MM.1S (cell line): Measurements from ENCODE around the gene SPACA6.

ENCODE experiments used
- DNase-seq: peaks from one replicate; pipeline ENCODE4 v3.0.0-alpha.2; 2015
- H2AFZ ChIP-seq: fragments of 300-600 bp; sonication (generic); 2 replicates; pipeline ENCODE4 v1.6.0; 2016; ENCODE audit warnings: antibody characterized with exemption, low read length
- H3F3A ChIP-seq: fragments of 300-600 bp; sonication (generic); 2 replicates; pipeline ENCODE4 v1.6.1; 2016; ENCODE audit warnings: mild to moderate bottlenecking, antibody characterized with exemption, low read length, moderate library complexity, mixed read lengths; ENCODE audit not compliant: insufficient read depth
- H3K27ac ChIP-seq: fragments of 300-600 bp; sonication (generic); 2 replicates; pipeline ENCODE4 v1.5.1; 2016; ENCODE audit warnings: mild to moderate bottlenecking, low read length
- H3K27me3 ChIP-seq: fragments of 300-600 bp; sonication (generic); replicated peaks from 2 replicates; pipeline ENCODE4 v1.6.0; 2016; ENCODE audit warnings: low read length; ENCODE audit not compliant: insufficient read depth
- H3K36me3 ChIP-seq: fragments of 300-600 bp; sonication (generic); replicated peaks from 2 replicates; pipeline ENCODE4 v1.6.1; 2016; ENCODE audit warnings: mild to moderate bottlenecking, low read length, mixed read lengths; ENCODE audit not compliant: insufficient read depth
- H3K4me1 ChIP-seq: fragments of 300-600 bp; sonication (generic); 2 replicates; pipeline ENCODE4 v1.6.1; 2016; ENCODE audit warnings: low read length, mixed read lengths
- H3K4me2 ChIP-seq: fragments of 300-600 bp; sonication (generic); 2 replicates; pipeline ENCODE4 v1.6.0; 2016; ENCODE audit warnings: low read depth, low read length
- H3K4me3 ChIP-seq: fragments of 300-600 bp; sonication (generic); 2 replicates; pipeline ENCODE4 v1.5.1; 2016; ENCODE audit warnings: low read length, mixed read lengths
- H3K79me2 ChIP-seq: fragments of 300-600 bp; sonication (generic); 2 replicates; pipeline ENCODE4 v1.6.1; 2016; ENCODE audit warnings: mixed run types, low read length, mixed read lengths
- H3K9ac ChIP-seq: fragments of 300-600 bp; sonication (generic); 2 replicates; pipeline ENCODE4 v1.6.1; 2016; ENCODE audit warnings: low read length, mixed read lengths
- H3K9me2 ChIP-seq: fragments of 300-600 bp; sonication (generic); replicated peaks from 2 replicates; pipeline ENCODE4 v1.6.1; 2016; ENCODE audit warnings: mild to moderate bottlenecking, low read length, mixed read lengths; ENCODE audit not compliant: insufficient read depth
- H3K9me3 ChIP-seq: fragments of 300-600 bp; sonication (generic); replicated peaks from 2 replicates; pipeline ENCODE4 v1.6.1; 2016; ENCODE audit warnings: mild to moderate bottlenecking, low read length, mixed read lengths; ENCODE audit not compliant: insufficient read depth
- H4K20me1 ChIP-seq: fragments of 300-600 bp; sonication (generic); 2 replicates; pipeline ENCODE4 v1.6.1; 2016; ENCODE audit warnings: mild to moderate bottlenecking, low read length, moderate library complexity, mixed read lengths; ENCODE audit not compliant: insufficient read depth
- CTCF ChIP-seq: fragments of 300-600 bp; sonication (generic); IDR thresholded peaks from 2 replicates; pipeline ENCODE4 v1.5.1; 2016; ENCODE audit warnings: antibody characterized with exemption, low read length, mixed read lengths
- EZH2 ChIP-seq: fragments of 300-600 bp; sonication (generic); optimal IDR thresholded peaks from 2 replicates; pipeline ENCODE3; 2017; ENCODE audit warnings: low read depth, mild to moderate bottlenecking, antibody characterized with exemption, low read length, mixed read lengths
- EZH2phosphoT487 ChIP-seq: fragments of 300-600 bp; sonication (generic); IDR thresholded peaks from 2 replicates; pipeline ENCODE4 v1.6.1; 2018; ENCODE audit warnings: antibody characterized with exemption, low read length

SPACA6 gene

GRCh38 chr19:51713319-51714285 lies 20.5 kb downstream of the SPACA6 start:
- Histone ChIP-seq H3K4me3 (no peak overlapping the region), H3F3A (no peaks in the 10 kb centered on the region), H3K27me3 (no peaks in the 10 kb centered on the region), H2AFZ (no peak overlapping the region), H4K20me1 (no peaks in the 10 kb centered on the region), H3K4me1 (no peaks in the 10 kb centered on the region), H3K79me2 (no peaks in the 10 kb centered on the region), H3K27ac (no peak overlapping the region), H3K9me2 (no peaks in the 10 kb centered on the region), H3K9ac (no peak overlapping the region), H3K36me3 (no peaks in the 10 kb centered on the region), H3K9me3 (no peaks in the 10 kb centered on the region), H3K4me2 (no peak overlapping the region)
- no peak for DNase-seq
- no peak for TF ChIP-seq CTCF
- no peak for TF ChIP-seq EZH2
- TF ChIP-seq EZH2phosphoT487 = no peak

- Histone ChIP-seq H3K27ac (no peak overlapping the region), H3K27me3 (no peaks in the 10 kb centered on the region), H4K20me1 (no peaks in the 10 kb centered on the region), H3K4me3 (no peak overlapping the region), H3K4me2 (no peak overlapping the region), H3F3A (no peaks in the 10 kb centered on the region), H3K9me3 (no peaks in the 10 kb centered on the region), H3K4me1 (no peaks in the 10 kb centered on the region), H3K79me2 (no peaks in the 10 kb centered on the region), H3K9me2 (no peaks in the 10 kb centered on the region), H3K36me3 (no peaks in the 10 kb centered on the region), H2AFZ (no peak overlapping the region), H3K9ac (no peak overlapping the region)
- no peak for TF ChIP-seq EZH2
- TF ChIP-seq EZH2phosphoT487 = no peak
- no peak for TF ChIP-seq CTCF
- no peak for DNase-seq
Measured at GRCh38 chr19:51714848-51715247, 21.7 kb downstream of the SPACA6 start.

- Histone ChIP-seq H3K4me2 (no peak overlapping the region), H3F3A (no peaks in the 10 kb centered on the region), H3K9me3 (no peaks in the 10 kb centered on the region), H4K20me1 (no peaks in the 10 kb centered on the region), H2AFZ (no peak overlapping the region), H3K79me2 (no peaks in the 10 kb centered on the region), H3K36me3 (no peaks in the 10 kb centered on the region), H3K27ac (no peak overlapping the region), H3K9ac (no peak overlapping the region), H3K27me3 (no peaks in the 10 kb centered on the region), H3K4me3 (no peak overlapping the region), H3K9me2 (no peaks in the 10 kb centered on the region), H3K4me1 (no peaks in the 10 kb centered on the region)
- TF ChIP-seq CTCF (no peak), EZH2phosphoT487 (no peak), EZH2 (no peak)
- no peak for DNase-seq
Measured at GRCh38 chr19:51715850-51716249, 22.7 kb downstream of the SPACA6 start.
